H54 (cell line): ENCODE data around the gene ZBTB1.
A peak's percentile ranks its signal among the peaks of the same experiment; 100 is the strongest.

Experiments used
- DNase-seq: peaks from one replicate; pipeline ENCODE4 v3.0.0; 2011; ENCODE audit warnings: low spot score, mixed read lengths; ENCODE audit not compliant: insufficient read length
- FAIRE-seq: peaks from 3 replicates; lab custom pipeline; 2011; peaks lifted over from hg19 to GRCh38; lab: Jason Lieb, UNC
- POLR2A ChIP-seq: IDR thresholded peaks from 2 replicates; pipeline ENCODE4 v1.6.1; 2011; ENCODE audit warnings: low read depth, mild to moderate bottlenecking, low read length

Gene ZBTB1

DNA sequence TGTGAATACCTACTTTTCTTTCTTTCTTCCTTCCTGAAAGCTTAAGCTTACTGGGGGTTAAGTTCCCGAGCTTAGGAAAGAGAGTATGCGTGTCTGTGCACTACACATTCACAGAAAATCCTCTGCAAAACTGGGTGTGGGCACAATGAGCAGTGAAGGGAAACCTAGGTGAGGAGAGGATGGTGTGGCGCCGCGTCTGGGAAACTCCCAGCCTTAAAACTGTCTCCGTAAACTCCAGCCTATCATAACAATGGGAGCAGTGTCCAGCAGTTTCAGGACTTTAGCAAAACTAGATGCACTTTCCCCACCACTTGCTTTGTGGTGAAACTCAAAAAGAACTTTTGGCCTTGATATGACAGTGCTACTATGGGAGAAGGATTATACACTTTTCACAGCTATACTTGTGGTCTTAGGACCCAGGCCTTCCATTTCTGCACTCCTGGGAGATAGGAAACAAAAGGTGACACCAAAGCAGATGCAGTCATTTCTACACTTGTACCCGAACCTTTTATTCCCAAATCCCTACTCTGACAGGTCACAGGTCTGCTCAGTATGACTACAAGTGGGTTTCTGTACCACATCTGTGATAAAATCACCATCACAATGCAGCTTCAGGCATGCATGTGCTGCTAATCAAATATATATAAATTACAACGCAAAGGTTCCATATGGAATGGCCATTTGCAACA is 28.8 kb upstream of the ZBTB1 start:
- FAIRE-seq: no peak
- DNase-seq: no peak
- TF ChIP-seq POLR2A: no peak

DNA sequence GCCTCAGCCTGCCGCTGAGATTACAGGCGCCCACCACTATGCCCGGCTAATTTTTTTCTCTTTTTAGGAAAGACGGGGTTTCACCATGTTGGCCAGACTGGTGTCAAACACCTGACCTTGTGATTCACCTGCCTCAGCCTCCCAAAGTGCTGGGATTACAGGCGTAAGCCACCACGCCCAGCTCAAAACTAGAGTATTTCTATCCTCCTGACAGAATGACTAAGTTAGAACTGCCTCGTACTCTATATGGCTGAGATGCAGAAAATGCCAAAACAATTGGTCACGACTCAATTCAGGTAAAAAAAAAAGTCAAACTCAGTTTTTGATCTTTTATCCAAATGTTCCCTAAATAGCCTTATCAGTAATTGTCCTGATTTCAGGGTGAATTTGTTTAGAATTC is 28.1 kb upstream of the ZBTB1 start:
- FAIRE-seq: no peak
- no peak for TF ChIP-seq POLR2A
- DNase-seq: no peak

DNA sequence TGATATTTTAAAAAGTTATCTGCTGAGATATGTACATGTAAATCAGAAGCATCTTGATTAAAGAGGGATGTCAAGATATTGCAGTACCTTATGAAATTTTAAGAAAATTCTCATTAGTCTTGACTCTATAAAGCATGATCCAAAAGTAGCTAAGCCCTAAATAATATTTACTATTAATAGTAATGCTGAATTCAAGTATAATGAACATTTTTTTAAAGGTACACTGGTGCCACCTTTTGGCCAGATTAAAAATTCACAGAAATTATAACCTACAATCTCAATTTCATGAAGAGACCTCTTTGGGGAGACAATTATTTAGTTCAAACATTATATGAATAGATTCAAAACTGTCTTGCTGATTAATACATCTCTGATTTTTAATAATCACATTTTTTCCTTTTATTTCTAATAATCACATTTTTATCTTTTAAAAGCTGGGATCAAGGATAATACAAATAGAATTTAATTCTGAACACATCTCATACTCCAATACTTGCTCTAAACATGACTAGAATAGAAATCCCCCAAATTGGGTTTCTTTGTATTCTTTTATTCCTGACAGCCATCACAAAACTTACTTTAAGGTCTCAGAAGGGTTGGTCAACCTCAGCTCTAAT is 25.8 kb upstream of the ZBTB1 start:
- TF ChIP-seq POLR2A: no peak
- no peak for FAIRE-seq

DNA sequence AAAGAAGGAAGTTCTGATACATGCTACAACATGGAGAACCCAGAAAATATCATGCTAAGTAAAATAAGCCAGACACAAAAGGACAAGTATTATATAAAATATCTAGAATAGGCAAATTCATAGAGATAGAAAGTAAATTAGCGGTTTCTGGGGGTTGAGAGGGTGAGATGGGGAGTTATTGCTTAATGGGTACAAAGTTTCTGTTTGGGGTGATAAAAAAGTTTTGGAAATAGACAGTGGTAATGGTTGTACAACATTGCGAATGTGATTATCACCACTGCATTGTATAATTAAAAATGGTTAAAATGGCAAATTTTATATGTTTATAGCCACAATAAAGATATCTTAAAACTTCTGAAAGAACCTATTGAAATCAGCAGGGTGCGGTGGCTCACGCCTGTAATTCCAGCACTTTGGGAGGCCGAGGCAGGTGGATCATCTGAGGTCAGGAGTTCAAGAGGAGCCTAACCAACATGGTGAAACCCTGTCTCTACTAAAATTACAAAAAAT is 15.9 kb upstream of the ZBTB1 start:
- TF ChIP-seq POLR2A: no peak
- no peak for DNase-seq
- no peak for FAIRE-seq

More for the DNA sequence above, 25.8 kb upstream of the ZBTB1 start:
- DNase-seq: no peak

DNA sequence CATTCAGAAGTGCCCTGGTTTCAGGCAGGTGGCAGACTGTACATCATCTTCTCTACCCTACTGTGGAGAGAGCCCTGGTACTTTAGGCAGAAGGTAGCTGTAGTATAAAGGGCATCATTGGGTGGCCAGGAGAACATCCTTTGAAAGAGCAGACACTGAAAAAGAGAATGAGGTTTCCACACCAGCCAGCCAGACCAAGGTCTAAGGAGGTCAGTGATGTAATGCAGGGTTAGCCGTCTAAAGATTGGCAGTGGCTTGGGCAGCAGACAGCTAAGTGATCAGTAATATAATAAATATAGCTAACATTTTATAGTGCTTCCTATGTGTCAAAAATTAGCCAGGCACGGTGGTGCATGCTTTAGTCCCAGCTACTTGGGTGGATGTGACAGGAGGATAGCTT is 12.9 kb upstream of the ZBTB1 start:
- no peak for DNase-seq
- no peak for FAIRE-seq
- no peak for TF ChIP-seq POLR2A

DNA sequence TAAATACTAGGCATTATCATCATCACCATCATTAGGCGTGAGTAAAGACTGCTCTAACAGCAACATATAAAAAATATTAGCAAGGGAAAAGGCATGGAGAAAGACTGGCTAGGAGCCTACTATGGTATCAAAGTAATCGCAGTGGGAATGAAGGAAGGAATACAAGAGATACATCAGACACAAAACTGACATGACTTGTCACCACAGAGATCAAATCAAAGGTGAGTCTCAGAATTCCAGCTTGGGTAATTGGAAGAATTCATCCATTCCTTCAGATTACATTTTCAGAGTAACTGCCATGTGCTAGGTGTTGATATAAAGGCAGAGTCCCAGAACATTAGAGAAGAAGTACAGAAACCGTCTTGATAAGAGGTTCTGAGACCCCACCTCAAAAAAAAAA is 11.1 kb upstream of the ZBTB1 start:
- no peak for TF ChIP-seq POLR2A
- DNase-seq (no peak), FAIRE-seq (peak; percentile 53)

DNA sequence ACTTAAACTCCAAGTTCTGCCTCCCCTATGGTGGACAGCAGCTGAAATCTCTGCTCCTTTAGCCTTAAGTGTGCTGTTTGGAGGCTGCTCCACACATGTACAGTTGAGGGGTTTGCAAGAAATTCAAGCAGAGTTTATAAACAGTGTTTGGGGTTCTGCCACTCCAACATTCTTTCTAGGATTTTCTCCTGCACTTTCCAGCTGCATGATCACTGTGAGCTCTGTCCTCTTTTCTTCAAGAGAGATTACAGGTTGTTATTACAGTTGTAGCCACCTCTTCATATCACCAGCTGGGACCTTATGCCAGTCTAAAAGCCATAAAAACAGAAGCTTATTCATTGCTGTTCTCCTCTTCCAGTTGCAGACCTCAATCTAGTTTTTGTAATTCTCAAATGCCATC is 9.3 kb upstream of the ZBTB1 start:
- DNase-seq (no peak), FAIRE-seq (no peak)
- no peak for TF ChIP-seq POLR2A

DNA sequence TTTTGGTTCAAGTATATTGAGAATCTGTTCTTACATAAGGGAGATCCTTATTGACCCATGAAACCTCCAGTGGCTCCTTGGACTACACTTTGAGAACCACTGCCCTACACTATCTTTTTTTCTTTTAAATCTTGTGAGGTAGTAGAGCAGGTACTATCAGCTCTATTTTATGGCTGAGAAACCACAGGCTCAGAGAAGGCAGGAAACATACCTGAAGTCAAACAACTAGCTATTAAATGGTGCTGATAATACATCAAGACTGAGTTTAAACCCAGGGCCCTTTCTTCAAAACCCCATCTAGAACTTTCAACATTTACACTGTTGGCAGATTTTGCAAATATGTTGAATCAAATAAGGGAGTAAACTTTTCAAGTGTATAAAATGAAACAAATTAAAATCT is 7.8 kb upstream of the ZBTB1 start:
- FAIRE-seq: no peak
- no peak for TF ChIP-seq POLR2A

DNA sequence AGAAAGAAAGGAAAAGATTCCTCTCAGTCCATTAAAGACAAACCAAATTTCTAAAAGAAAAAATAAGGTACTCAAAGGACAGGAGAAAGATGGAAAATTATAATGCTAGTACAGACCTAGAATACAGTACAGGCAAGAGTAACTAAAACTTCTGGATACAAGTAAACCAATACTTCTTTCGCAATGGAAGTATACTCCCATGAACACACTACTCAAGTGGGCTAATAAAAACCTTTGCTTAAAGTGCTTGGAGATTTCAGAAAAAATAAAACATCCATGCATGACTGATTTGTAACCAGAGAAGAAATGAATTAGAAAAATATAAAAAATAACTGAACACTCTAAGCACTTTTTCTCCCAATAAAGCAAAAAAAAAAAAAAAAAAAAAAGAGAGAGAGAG is 4.5 kb upstream of the ZBTB1 start:
- DNase-seq (no peak), FAIRE-seq (no peak)
- TF ChIP-seq POLR2A: no peak

More for the DNA sequence above, 7.8 kb upstream of the ZBTB1 start:
- no peak for DNase-seq

DNA sequence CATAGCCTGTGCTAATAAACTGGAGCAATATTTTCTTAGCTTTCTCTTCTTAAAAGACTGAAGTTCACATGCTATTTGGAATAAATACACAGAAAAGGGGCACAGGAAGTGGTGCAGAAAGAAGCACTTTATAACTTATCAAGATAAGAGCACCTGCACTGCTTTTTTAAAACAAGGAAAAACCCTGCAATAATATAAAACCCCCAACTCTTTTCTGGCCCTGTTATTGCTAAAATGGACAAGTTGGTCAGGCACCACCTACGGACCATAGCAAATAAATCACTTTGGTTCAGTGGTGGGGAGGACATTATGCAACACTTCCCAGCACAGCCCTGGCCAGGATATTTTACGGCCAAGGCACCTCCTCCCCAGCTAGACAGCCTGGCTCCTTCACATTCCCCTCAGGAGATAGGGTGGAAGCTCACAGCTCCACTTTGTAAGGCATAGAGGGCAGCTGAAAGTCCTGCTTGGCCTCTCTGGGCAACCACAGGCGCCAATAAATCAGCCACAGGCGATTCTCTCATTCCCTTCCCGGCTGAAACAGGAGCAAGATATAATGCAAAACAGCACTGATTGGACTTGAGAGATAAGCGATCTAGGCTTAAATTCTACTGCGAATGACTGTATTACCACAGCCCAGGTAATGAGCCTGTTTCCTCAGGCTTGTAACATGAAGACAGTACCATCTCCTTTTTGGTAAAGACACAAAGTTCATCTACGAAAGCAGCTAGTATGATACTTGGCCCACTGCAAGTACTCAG is 3.0 kb upstream of the ZBTB1 start:
- TF ChIP-seq POLR2A: no peak
- DNase-seq (peak; percentile 42), FAIRE-seq (peak; percentile 99)

DNA sequence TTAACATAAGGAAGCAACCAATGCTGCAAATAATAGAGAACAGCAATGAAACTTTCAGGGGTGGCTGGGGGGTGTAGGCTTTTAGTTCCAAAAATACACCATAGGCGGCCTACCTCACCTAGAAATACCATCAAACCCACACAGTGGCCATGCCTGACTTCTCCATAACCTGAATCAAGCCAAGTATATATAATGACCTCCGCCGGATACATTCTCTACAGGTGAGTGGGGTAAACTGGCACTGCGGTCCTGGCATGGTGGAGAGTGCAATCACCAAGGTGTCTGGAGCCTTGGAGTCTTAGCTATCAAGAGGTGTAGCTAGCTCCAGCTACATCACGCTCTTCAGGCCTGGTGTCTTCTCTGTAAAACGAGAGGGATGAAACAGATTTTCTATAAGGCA is 2.1 kb upstream of the ZBTB1 start:
- FAIRE-seq (peak; percentile 15), DNase-seq (no peak)
- TF ChIP-seq POLR2A: no peak

DNA sequence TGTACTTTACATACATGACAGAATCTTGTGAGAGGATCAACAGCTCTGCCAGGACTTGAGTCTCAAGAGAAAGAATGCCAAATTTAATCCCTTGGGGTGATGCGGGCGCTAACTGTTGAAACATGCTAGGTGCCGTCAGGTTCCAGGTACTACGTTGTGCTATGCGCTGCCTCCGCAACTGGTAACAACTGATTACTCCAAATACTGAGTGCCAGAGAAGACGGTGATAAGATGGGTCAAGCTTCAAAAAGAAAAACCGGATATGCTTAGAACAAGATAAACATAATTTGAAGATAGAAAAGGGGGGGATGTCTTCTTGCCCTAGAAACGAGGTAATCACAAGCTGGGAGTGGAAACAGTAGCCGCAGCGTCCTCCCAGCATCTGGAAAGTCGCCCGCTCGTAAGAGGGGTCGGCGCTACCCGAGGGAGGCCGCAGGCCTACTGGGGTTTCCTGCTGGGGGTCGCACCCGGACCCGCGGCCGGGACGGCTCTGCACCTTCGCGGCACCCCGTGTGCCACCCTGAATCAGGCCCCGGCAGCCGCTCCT is 1.6 kb upstream of the ZBTB1 start:
- TF ChIP-seq POLR2A: no peak
- FAIRE-seq: no peak
- no peak for DNase-seq

DNA sequence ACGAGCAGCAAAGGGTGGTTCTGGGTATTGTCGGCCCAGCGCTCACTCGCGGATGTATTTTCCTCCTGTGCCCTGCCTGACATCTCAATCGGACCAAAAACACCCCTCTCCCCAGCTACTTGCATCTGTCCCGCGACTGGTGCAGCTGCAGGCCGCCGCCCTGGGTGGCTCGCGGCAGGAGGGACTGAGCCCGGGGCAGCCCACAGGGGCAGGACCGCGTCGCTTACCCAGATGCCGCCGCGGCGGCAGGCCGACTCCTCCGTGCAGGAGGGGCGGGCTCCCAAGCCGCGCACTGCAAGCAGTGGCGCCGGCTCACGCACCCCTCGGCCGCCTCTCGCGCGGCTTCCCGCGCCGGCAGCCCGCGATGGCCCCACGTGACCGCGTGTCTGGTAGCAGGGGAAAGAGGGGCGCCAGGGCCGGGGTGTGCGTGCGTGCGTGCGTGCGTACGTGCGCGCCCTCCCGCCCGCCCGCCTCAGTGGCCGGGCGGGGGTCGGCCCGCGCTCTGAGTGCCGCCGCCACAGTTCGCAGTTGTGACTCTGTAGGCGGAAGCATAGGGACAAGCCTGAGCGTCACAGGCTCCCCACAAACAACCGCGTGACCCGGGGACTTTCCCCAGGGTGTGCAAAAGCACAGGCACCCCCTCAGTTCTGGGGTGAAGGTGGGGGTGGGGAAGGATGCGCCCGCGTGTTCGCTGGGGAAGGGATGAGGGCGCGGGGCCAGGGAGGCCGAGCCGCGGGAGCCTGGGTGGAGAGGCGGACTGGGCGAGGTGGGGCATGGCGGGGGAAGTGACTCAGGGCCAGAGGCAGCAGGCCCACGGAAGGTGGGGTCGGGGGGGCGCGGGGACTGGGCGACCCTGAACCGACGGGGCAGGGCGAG is 898 bp upstream of the ZBTB1 start, which contains the start of gene ZBTB25:
ZBTB25 (minus strand) TSS at position 405 of the 876 bp plus-strand sequence. CDS start 13,305 bp downstream, outside the sequence.
- peak; percentile 75 for TF ChIP-seq POLR2A
- FAIRE-seq: no peak
- DNase-seq: peak; percentile 81
